HG02884 (cell line): ENCODE results near the gene ANKFY1.
"Not testable (repeated sequence)": the region's sequence is repeated elsewhere in the genome, so short reads cannot be mapped to it uniquely, and the experiment has no call there.

ENCODE experiments used
- ATAC-seq: cut with Tn5 transposase; IDR thresholded peaks from one replicate; pipeline ENCODE4 v1.9.1; 2021; ENCODE audit warnings: mild to moderate bottlenecking, moderate library complexity; ENCODE audit not compliant: unreplicated experiment

ANKFY1 gene

GRCh38 chr17:4160294-4160859 is 103.4 kb downstream of the ANKFY1 start:
- no peak for ATAC-seq

- ATAC-seq: no peak
Measured at GRCh38 chr17:4159761-4160160, 104.0 kb downstream of the ANKFY1 start.

GRCh38 chr17:4157618-4158333 is 106.0 kb downstream of the ANKFY1 start:
- ATAC-seq: no peak

- no peak for ATAC-seq
Measured at GRCh38 chr17:4156750-4157381, 106.9 kb downstream of the ANKFY1 start.

GRCh38 chr17:4155980-4156620 is 107.7 kb downstream of the ANKFY1 start:
- no peak for ATAC-seq

- no peak for ATAC-seq
Measured at GRCh38 chr17:4154201-4154600, 109.6 kb downstream of the ANKFY1 start.

GRCh38 chr17:4152471-4152870 is 111.3 kb downstream of the ANKFY1 start:
- ATAC-seq: no peak

GRCh38 chr17:4150096-4150495 is 113.7 kb downstream of the ANKFY1 start:
- ATAC-seq: no peak

- no peak for ATAC-seq
Measured at GRCh38 chr17:4148611-4149308, 115.0 kb downstream of the ANKFY1 start.

- no peak for ATAC-seq
Measured at GRCh38 chr17:4147751-4148310, 115.9 kb downstream of the ANKFY1 start.

GRCh38 chr17:4146641-4147040 is 117.1 kb downstream of the ANKFY1 start:
- no peak for ATAC-seq

- no peak for ATAC-seq
Measured at GRCh38 chr17:4144422-4144747, 119.4 kb downstream of the ANKFY1 start.

- ATAC-seq: peak; percentile 61
Measured at GRCh38 chr17:4143563-4144421, 120.0 kb downstream of the ANKFY1 start.

- peak; percentile 12 for ATAC-seq
Measured at GRCh38 chr17:4142107-4142900, 121.5 kb downstream of the ANKFY1 start.

- no peak for ATAC-seq
Measured at GRCh38 chr17:4140125-4140524, 123.7 kb downstream of the ANKFY1 start.

GRCh38 chr17:4138906-4139526 is 124.8 kb downstream of the ANKFY1 start:
- not testable (repeated sequence) for ATAC-seq

- ATAC-seq: no peak
Measured at GRCh38 chr17:4136373-4136772, 127.4 kb downstream of the ANKFY1 start.

- no peak for ATAC-seq
Measured at GRCh38 chr17:4135489-4135888, 128.3 kb downstream of the ANKFY1 start.

GRCh38 chr17:4134721-4135120 is 129.1 kb downstream of the ANKFY1 start:
- ATAC-seq: no peak
